K562 (cell line): ENCODE results near the gene GPR3.

Source experiments
- FOXK1 ChIP-seq: sonication (generic); formaldehyde crosslinking; IDR thresholded peaks from 2 replicates; pipeline ENCODE4 v1.8.0; 2022; ENCODE audit warnings: missing genetic modification reagents, mild to moderate bottlenecking, borderline replicate concordance
- RAD21 ChIP-seq, 2 experiments: fragments of 250-450 bp in 1 of 2; fragments of 450-650 bp in 1 of 2; sonication (Bioruptor Pico) in 1 of 2; formaldehyde crosslinking in 1 of 2; IDR thresholded peaks in 1 of 2; conservative IDR thresholded peaks in 1 of 2; 2 replicates each; pipeline versions ENCODE4 v1.4.0 to v1.8.0; 2020 to 2022; ENCODE audit warnings: mild to moderate bottlenecking in 2 of 2, moderate library complexity in 1 of 2
- SAFB ChIP-seq: fragments of 200-400 bp; formaldehyde crosslinking; IDR thresholded peaks from 2 replicates; pipeline ENCODE4 v1.6.1; 2017; ENCODE audit warnings: low read depth, low read length, borderline replicate concordance
- TF ChIP-seq, protein P1 (sequence below), 2 experiments: IDR thresholded peaks; 2 replicates each; pipeline ENCODE4 v1.6.1; 2012; ENCODE audit warnings: improper control_type of control experiment in 2 of 2, low read depth in 2 of 2, low read length in 2 of 2, borderline replicate concordance in 1 of 2
- TF ChIP-seq, protein P2 (sequence below): sonication (generic); formaldehyde crosslinking; IDR thresholded peaks from 2 replicates; pipeline ENCODE4 v1.8.1; 2022; ENCODE audit warnings: missing genetic modification reagents
- TF ChIP-seq, protein P3 (sequence below): fragments of 450-650 bp; conservative IDR thresholded peaks from 2 replicates; pipeline ENCODE4 v1.6.1; 2016; ENCODE audit warnings: missing genetic modification characterization, low read depth, mild to moderate bottlenecking, missing compliant biosample characterization, moderate library complexity

DNA sequence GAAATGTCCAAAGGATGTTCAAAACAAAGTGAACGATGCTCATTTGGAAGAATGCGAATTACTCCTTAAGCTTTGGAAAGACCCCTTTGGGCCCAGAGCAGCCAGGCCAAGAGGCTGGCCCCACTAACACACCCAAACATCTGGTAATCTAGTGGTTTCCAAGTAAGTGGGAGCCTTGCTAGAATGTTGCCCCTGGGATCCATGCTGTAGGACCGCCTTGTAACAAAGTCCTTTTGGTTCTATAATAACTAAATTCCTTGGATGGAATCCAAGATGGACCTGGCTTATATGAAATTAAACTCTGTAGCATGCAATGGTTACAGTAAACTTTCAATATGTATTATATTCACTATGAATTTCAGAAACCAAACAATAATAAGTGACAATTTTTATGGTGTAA, 25.3 kb downstream of the GPR3 start:
- TF ChIP-seq, protein P1, sequence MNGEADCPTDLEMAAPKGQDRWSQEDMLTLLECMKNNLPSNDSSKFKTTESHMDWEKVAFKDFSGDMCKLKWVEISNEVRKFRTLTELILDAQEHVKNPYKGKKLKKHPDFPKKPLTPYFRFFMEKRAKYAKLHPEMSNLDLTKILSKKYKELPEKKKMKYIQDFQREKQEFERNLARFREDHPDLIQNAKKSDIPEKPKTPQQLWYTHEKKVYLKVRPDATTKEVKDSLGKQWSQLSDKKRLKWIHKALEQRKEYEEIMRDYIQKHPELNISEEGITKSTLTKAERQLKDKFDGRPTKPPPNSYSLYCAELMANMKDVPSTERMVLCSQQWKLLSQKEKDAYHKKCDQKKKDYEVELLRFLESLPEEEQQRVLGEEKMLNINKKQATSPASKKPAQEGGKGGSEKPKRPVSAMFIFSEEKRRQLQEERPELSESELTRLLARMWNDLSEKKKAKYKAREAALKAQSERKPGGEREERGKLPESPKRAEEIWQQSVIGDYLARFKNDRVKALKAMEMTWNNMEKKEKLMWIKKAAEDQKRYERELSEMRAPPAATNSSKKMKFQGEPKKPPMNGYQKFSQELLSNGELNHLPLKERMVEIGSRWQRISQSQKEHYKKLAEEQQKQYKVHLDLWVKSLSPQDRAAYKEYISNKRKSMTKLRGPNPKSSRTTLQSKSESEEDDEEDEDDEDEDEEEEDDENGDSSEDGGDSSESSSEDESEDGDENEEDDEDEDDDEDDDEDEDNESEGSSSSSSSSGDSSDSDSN (IDR thresholded peaks at IDR 0.05; ENCODE audit: borderline replicate concordance in 1 of 2, low read depth in 2 of 2, low read length in 2 of 2), result no peak
- TF ChIP-seq, protein P2, sequence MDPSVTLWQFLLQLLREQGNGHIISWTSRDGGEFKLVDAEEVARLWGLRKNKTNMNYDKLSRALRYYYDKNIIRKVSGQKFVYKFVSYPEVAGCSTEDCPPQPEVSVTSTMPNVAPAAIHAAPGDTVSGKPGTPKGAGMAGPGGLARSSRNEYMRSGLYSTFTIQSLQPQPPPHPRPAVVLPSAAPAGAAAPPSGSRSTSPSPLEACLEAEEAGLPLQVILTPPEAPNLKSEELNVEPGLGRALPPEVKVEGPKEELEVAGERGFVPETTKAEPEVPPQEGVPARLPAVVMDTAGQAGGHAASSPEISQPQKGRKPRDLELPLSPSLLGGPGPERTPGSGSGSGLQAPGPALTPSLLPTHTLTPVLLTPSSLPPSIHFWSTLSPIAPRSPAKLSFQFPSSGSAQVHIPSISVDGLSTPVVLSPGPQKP, result no peak
- TF ChIP-seq, protein P3, sequence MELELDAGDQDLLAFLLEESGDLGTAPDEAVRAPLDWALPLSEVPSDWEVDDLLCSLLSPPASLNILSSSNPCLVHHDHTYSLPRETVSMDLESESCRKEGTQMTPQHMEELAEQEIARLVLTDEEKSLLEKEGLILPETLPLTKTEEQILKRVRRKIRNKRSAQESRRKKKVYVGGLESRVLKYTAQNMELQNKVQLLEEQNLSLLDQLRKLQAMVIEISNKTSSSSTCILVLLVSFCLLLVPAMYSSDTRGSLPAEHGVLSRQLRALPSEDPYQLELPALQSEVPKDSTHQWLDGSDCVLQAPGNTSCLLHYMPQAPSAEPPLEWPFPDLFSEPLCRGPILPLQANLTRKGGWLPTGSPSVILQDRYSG (tag), result no peak
- no peak for TF ChIP-seq FOXK1 (CRISPR knock-in tag)
- TF ChIP-seq SAFB, result no peak
- no peak for TF ChIP-seq RAD21 (CRISPR knock-in tag; conservative IDR thresholded peaks at IDR 0.05 in 1 of 2, IDR thresholded peaks at IDR 0.05 in 1 of 2)
